Stimulated activated effector memory CD8-positive, alpha-beta T cell treated with anti-CD3 and anti-CD28 coated beads, Interleukin-12 subunit alpha, Interleukin-12 subunit beta, amount 100 ng/mL, for 72 hours (primary cell): Measurements from ENCODE around the gene C2orf49.
A peak's percentile ranks its signal among the peaks of the same experiment; 100 is the strongest.

ENCODE experiments used
- ATAC-seq: fragments of 150-1000 bp; cut with Tn5 transposase; 2 replicates; pipeline ENCODE4 v1.10.0; 2021
- DNase-seq, 2 donors: peaks; one replicate each; pipeline ENCODE4 v3.0.0; 2021 to 2022; ENCODE audit warnings: low spot score in 2 of 2
- H3K27ac Mint-ChIP-seq: one replicate; pipeline ENCODE4 v1.8.0; 2022; ENCODE audit warnings: mild to moderate bottlenecking, mixed read lengths
- H3K36me3 Mint-ChIP-seq: one replicate; pipeline ENCODE4 v1.8.0; 2022; ENCODE audit warnings: mild to moderate bottlenecking, mixed read lengths
- H3K4me1 Mint-ChIP-seq: one replicate; pipeline ENCODE4 v1.8.0; 2022; ENCODE audit warnings: mixed read lengths
- H3K4me3 Mint-ChIP-seq: one replicate; pipeline ENCODE4 v1.8.0; 2022; ENCODE audit warnings: mild to moderate bottlenecking, mixed read lengths
- H3K9me3 Mint-ChIP-seq: one replicate; pipeline ENCODE4 v1.8.0; 2022; ENCODE audit warnings: mixed read lengths

The C2orf49 gene

GRCh38 chr2:105368759-105369408 lies 31.5 kb downstream of the C2orf49 start:
- H3K4me1 Mint-ChIP-seq = peaks cover 23% of the 10 kb centered on the region

DNA sequence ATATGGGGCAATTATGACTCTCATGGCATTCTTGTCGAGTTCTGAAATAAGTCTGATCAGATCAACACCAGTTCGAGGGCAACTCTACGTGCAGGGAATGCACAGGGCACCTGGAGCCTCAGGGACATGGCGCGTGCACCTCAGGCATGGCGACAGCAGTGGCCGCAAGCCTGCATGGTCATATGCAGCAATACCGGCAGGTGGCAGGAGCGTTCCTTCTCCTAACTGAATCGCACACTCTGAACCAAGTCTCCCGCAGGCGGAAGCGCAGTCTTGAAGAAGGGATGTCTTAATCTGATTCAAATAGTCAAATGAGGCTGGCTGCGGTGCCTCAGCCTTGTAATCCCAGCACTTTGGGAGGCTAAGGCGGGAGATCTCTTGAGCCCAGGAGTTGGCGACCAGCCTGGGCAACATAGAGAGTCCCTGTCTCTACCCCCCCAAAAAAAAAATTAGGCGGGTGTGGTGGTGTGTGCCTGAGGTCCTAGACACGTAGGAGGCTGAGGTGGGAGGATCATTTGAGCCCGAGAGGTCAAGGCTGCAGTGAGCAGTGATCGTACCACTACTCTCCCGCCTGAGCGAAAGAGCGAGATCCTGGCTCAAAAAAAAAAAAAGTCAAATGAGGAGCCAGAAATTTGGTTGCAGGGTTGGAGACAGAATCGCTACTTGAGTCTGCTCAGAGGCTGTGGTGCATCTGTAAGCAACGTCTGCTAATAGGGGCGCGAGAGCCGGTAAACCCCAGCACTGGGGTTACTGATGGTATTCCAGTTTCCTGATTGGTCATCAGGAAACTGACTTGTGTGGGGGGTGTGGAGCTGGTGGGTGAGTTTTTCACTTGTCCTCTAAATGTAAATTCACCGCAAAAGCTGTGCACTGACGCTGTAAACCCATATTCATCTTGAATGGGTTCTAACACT lies 32.7 kb downstream of the C2orf49 start:
- H3K27ac Mint-ChIP-seq = peak overlapping the region; percentile 77
- DNase-seq (peak; percentile 70 to 91), ATAC-seq (peak; percentile 93)
- H3K36me3 Mint-ChIP-seq = no peaks in the 10 kb centered on the region
- peaks cover 34% of the 10 kb centered on the region for H3K4me1 Mint-ChIP-seq
- H3K9me3 Mint-ChIP-seq = no peaks in the 10 kb centered on the region
- peak overlapping the region; percentile 60 for H3K4me3 Mint-ChIP-seq

More at GRCh38 chr2:105368759-105369408, 31.5 kb downstream of the C2orf49 start:
- Mint-ChIP-seq H3K4me3 (no peak overlapping the region), H3K9me3 (no peaks in the 10 kb centered on the region), H3K36me3 (no peaks in the 10 kb centered on the region), H3K27ac (no peak overlapping the region)
- no peak for DNase-seq
- ATAC-seq = no peak

DNA sequence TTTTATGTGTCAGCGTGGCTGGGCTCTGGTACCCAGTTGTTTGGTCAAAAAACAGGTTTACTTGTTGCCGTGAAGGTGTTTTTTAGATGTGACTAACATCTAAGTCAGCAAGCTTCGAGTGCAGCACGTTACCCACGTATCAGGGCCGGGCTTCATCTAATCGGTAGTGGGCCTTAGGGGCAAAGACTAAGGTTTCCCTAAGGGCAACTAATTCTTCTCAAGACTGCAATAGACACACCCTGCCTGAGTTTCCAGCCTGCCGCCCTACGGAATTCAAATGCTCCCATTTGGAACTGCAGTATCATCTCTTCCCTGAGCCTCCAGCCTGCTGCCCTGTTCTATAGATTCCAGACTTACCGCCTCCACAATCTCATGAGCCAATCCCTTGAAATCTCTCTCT lies 33.8 kb downstream of the C2orf49 start:
- H3K4me1 Mint-ChIP-seq = peaks cover 36% of the 10 kb centered on the region

GRCh38 chr2:105371810-105372209 lies 34.5 kb downstream of the C2orf49 start:
- peaks cover 36% of the 10 kb centered on the region for H3K4me1 Mint-ChIP-seq
- ATAC-seq (no peak), DNase-seq (no peak)
- H3K27ac Mint-ChIP-seq = no peak overlapping the region
- no peaks in the 10 kb centered on the region for H3K36me3 Mint-ChIP-seq
- no peaks in the 10 kb centered on the region for H3K9me3 Mint-ChIP-seq
- no peak overlapping the region for H3K4me3 Mint-ChIP-seq

More for the DNA sequence above, 33.8 kb downstream of the C2orf49 start:
- ATAC-seq (no peak), DNase-seq (no peak)
- H3K36me3 Mint-ChIP-seq = no peaks in the 10 kb centered on the region
- H3K9me3 Mint-ChIP-seq = no peaks in the 10 kb centered on the region
- H3K27ac Mint-ChIP-seq = no peak overlapping the region
- H3K4me3 Mint-ChIP-seq = no peak overlapping the region

- no peak for ATAC-seq
- Mint-ChIP-seq H3K9me3 (no peaks in the 10 kb centered on the region), H3K4me3 (peak overlapping the region; percentile 72), H3K36me3 (no peaks in the 10 kb centered on the region), H3K27ac (peak overlapping the region; percentile 90), H3K4me1 (peaks cover 36% of the 10 kb centered on the region)
- DNase-seq = no peak
Measured at GRCh38 chr2:105373344-105373781, 36.0 kb downstream of the C2orf49 start.

DNA sequence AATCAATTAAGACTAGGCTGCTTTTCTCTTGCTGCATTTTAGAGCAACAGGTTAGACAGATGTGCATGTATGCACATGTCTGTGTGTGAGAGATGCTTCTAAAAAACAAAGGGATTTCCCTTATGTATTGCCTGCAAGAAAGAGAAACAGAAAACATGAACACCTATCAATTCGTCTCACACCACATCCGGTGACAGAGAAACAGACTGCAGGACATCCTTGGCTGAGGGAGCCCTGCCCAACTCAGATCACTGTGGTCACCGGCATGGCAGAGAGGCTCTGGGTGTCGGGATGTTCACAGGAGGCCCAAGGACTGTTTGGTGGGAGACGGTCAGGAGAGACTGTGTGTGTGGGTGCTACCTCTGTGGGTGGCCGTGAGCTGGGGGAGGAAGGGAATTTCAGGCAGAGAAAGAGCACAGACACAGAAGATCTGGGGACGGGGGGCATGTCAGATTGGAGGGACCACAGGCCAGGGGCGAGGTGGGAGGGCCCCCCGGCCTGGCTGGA lies 36.6 kb downstream of the C2orf49 start:
- peak; percentile 73 for ATAC-seq
- no peaks in the 10 kb centered on the region for H3K9me3 Mint-ChIP-seq
- H3K4me3 Mint-ChIP-seq = peak overlapping the region; percentile 72
- H3K36me3 Mint-ChIP-seq = no peaks in the 10 kb centered on the region
- H3K27ac Mint-ChIP-seq = peak overlapping the region; percentile 90
- H3K4me1 Mint-ChIP-seq = peaks cover 36% of the 10 kb centered on the region
- peak in 1 of 2 donors; percentile 64 for DNase-seq

DNA sequence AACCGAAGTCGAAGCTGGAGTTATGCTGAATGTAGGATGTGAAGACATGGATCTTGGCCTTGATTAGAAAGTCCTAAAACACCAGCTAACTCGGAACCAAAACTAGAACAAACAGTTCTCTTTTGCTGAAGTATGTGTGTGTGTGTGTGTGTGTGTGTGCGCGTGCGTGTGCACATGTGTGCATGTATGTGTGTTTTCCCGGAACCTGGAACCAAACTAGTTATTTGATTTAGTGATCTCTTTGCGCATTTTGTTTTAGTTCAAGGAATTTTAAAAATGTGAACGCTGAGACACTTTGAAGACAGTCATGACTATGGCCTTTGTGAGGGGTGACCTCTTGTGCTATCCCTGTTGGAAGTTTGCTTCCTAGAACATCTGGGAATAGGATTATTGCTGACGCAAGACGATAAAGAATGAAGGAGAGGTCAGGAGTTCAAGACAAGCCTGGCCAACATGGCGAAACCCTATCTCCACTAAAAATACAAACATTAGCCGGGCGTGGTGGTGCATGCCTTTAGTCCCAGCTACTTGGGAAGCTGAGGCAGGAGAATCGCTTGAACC lies 37.7 kb downstream of the C2orf49 start:
- H3K4me1 Mint-ChIP-seq = peaks cover 29% of the 10 kb centered on the region

GRCh38 chr2:105376010-105376409 lies 38.7 kb downstream of the C2orf49 start:
- no peak for ATAC-seq
- Mint-ChIP-seq H3K36me3 (no peaks in the 10 kb centered on the region), H3K27ac (no peak overlapping the region), H3K4me3 (no peak overlapping the region), H3K4me1 (peaks cover 26% of the 10 kb centered on the region), H3K9me3 (no peaks in the 10 kb centered on the region)
- no peak for DNase-seq

More for the DNA sequence above, 37.7 kb downstream of the C2orf49 start:
- H3K4me3 Mint-ChIP-seq = no peak overlapping the region
- no peak for ATAC-seq
- H3K9me3 Mint-ChIP-seq = no peaks in the 10 kb centered on the region
- DNase-seq = no peak
- no peaks in the 10 kb centered on the region for H3K36me3 Mint-ChIP-seq
- peak overlapping the region; percentile 90 for H3K27ac Mint-ChIP-seq

GRCh38 chr2:105376789-105377240 lies 39.5 kb downstream of the C2orf49 start:
- no peak overlapping the region for H3K27ac Mint-ChIP-seq
- H3K4me3 Mint-ChIP-seq = no peak overlapping the region
- H3K36me3 Mint-ChIP-seq = no peaks in the 10 kb centered on the region
- peaks cover 26% of the 10 kb centered on the region for H3K4me1 Mint-ChIP-seq
- H3K9me3 Mint-ChIP-seq = no peaks in the 10 kb centered on the region
- no peak for ATAC-seq
- no peak for DNase-seq

GRCh38 chr2:105377871-105378270 lies 40.5 kb downstream of the C2orf49 start:
- H3K4me3 Mint-ChIP-seq = no peak overlapping the region
- no peaks in the 10 kb centered on the region for H3K36me3 Mint-ChIP-seq
- H3K27ac Mint-ChIP-seq = no peak overlapping the region
- no peaks in the 10 kb centered on the region for H3K9me3 Mint-ChIP-seq
- no peak for DNase-seq
- H3K4me1 Mint-ChIP-seq = peaks cover 23% of the 10 kb centered on the region
- no peak for ATAC-seq

DNA sequence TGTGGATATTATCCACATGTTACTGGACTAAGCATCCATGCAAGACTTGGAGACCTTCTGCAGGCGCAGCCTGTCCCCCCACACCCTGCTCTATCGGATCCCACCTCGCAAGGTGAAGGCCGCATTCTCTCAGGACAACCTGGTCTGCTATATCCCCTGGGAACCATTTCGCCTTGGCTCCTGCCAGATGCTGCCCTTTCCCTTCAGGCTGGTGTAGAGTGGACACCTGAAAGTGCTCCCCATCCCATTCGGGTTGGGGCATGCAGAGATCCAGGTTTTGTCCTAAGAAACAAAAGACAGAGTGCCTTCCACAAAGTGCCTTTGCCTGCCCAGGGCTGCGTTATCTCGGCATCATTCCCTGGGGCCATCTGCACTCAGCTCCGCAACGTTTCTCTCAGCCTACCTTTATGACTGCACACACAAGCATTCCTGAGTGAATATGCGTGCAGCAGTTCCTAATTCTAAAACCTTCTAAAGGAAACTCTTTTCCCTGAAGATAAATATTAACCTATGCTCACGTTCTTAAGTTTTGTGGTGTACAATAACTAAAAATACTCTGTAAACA lies 41.0 kb downstream of the C2orf49 start:
- Mint-ChIP-seq H3K4me1 (peaks cover 19% of the 10 kb centered on the region), H3K36me3 (no peaks in the 10 kb centered on the region), H3K9me3 (no peaks in the 10 kb centered on the region), H3K27ac (no peak overlapping the region), H3K4me3 (no peak overlapping the region)
- DNase-seq (no peak), ATAC-seq (no peak)

DNA sequence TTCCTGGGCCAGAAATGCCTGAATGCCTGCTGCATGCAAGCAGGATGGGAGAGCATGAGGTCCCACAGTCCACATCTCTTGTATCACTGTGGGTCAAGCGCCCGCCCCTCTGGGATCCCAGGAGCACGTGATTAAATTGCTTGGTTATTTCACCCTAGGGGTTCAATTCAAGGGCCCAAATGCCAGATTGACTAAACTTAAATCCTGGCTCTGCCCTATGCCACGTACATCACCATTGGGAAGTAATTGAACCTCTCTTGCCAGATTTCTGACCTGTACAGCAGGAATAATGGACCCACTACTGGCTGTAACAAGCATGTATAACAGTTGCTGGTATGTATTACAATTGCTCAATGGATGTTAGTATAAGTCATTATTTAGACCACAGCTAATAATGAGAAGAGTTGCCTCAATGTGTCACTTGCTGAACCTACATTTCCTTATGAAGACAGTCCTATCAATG lies 41.6 kb downstream of the C2orf49 start:
- ATAC-seq = no peak
- Mint-ChIP-seq H3K4me1 (peaks cover 13% of the 10 kb centered on the region), H3K9me3 (no peaks in the 10 kb centered on the region), H3K4me3 (no peak overlapping the region), H3K36me3 (no peaks in the 10 kb centered on the region), H3K27ac (no peak overlapping the region)
- no peak for DNase-seq

DNA sequence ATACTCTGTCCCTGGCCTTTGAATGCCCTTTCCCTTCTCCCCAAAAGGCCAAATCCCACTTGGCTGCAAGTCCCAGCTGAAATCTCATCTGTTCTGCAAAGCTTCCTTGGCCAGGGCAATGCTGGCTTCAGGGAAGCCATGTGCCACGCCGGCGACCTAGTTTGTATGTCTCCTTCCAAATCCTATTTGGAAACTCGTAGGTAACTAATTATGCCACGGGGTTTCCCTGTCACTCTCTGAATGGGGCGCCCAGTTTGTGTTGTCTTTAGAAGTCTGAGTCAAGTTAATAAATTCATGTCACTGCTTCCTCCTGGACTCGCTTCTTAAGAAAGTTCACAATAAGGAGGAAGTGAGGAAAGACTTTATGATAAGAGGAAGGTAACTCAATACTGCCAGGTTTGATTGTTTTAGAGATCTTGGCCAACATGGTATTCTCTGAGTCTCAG lies 42.4 kb downstream of the C2orf49 start:
- H3K4me3 Mint-ChIP-seq = no peak overlapping the region
- H3K36me3 Mint-ChIP-seq = no peaks in the 10 kb centered on the region
- peaks cover 4% of the 10 kb centered on the region for H3K4me1 Mint-ChIP-seq
- ATAC-seq (no peak), DNase-seq (no peak)
- no peaks in the 10 kb centered on the region for H3K9me3 Mint-ChIP-seq
- H3K27ac Mint-ChIP-seq = no peak overlapping the region

GRCh38 chr2:105380432-105381100 lies 43.2 kb downstream of the C2orf49 start:
- Mint-ChIP-seq H3K27ac (no peak overlapping the region), H3K9me3 (no peaks in the 10 kb centered on the region), H3K4me3 (no peak overlapping the region), H3K36me3 (no peaks in the 10 kb centered on the region), H3K4me1 (no peaks in the 10 kb centered on the region)
- DNase-seq (no peak), ATAC-seq (no peak)
